GM19395 (cell line): Measurements from ENCODE around the gene KIAA0232.
A peak's percentile ranks its signal among the peaks of the same experiment; 100 is the strongest.

ENCODE experiments used
- ATAC-seq: cut with Tn5 transposase; IDR thresholded peaks from one replicate; pipeline ENCODE4 v1.9.1; 2021; ENCODE audit warnings: mild to moderate bottlenecking, moderate library complexity; ENCODE audit not compliant: unreplicated experiment

The KIAA0232 gene

DNA sequence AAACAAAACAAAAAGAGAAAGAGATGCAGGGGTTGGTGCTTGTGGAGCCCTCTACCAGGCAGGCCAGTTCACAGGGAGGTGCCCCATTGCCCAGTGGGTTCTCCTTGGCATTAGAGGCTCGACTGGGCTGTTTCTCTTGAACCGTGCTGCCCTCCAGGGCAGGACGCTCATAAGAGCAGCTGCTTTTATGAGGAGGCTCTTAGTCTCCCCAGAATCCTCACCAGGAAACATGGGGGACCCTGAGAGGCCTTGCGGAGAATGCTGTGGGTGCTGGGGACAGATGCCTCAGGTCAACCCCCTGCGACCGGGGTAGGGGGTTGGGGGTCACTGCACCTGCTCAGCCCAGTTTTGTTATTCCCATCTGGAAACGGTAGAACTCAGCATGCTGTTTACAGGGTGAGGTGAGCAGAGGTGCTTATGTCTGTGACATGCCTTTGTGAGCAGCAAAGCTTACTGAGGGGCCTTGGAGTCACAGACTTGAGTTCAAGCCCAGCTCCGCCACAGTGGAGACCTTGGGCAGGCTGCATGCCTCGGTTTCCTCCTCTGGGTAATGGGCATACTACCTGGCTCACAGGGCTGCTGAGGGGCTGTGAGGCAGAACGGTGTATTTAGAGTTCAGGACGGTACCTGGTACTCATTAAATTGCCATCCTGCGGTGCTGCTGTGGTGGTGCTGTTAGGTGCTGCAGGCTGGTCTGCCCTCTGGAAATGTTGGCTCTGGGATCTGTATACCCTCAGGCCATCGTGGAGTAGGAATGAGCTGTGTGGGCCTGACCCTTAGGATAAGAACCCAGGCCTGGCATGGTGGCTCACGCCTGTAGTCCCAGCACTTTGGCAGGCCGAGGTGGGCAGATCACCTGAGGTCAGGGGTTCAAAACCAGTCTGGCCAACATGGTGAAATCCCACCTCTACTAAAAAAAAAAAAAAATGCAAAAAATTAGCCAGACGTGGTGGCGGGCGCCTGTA, 132.8 kb downstream of the KIAA0232 start:
- ATAC-seq = no peak

- ATAC-seq = no peak
These were observed 133.6 kb downstream of the KIAA0232 start for GRCh38 chr4:6916069-6916586.

GRCh38 chr4:6916587-6917460, 134.3 kb downstream of the KIAA0232 start:
- peak; percentile 48 for ATAC-seq

- ATAC-seq = peak; percentile 80
These were observed 135.1 kb downstream of the KIAA0232 start for GRCh38 chr4:6917461-6918271.

DNA sequence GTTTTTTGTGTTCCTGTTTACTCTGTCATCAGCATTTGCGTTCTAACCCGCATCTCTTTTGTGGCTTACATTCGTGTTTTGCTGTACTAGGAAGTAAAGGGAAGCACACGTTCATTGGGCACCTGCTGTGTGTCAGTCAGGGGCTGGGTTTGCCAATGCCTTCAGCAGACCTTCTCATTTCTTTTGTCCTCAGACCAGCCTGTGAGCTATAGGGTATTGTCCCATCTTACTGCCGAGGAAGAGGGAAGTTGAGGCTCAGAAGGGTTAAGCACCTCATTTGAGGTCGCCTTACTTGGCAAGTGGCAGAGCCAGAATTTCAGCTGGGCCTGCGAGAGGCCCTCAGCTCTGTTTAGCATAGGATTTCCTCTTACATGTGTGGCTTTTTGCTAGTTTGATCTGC, 135.8 kb downstream of the KIAA0232 start:
- ATAC-seq = no peak

- ATAC-seq = no peak
These were observed 137.6 kb downstream of the KIAA0232 start for GRCh38 chr4:6920171-6920570.

GRCh38 chr4:6923507-6923906, 141.0 kb downstream of the KIAA0232 start:
- no peak for ATAC-seq

- ATAC-seq = no peak
These were observed 141.8 kb downstream of the KIAA0232 start for GRCh38 chr4:6924361-6924779.

GRCh38 chr4:6925357-6925836, 142.9 kb downstream of the KIAA0232 start:
- ATAC-seq = no peak

- no peak for ATAC-seq
These were observed 143.6 kb downstream of the KIAA0232 start for GRCh38 chr4:6926081-6926480.

DNA sequence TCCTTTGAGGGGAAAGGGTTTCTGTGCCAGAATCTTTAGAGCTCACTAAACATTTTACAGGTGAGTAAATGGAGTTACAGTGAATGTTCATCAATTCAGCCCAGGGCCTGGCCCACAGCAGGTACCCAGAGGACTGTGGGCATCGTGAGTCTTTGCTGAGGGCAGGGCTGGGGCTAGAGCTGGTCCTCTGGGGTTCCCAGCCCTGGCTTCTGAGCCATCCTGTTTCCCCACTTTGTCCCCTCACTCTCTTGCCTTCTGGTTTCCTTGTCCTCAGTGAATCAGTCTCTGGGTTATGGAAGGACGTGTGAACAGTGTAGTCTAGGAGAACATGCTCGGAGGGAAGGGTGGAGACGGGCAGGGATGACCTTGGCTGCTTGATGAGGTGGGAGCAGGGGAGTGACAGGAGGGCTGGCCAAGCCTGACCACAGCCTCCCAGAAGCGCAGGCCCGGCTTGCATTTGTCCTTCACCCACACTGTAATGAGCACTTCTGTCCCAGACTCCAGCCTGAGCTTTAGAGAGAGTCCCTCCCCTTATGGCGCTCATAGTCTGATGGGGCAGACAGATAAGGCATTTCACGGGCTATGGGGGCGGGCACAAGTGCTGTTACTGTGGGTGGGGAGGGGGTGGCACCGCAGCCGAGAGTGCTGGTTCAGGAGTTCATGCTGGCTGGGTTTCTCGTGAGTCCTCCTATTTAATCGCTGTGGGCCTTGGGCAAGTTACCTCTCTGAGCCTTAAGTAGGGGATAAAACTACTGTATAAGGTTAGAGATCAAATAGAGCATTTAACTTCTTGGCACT, 144.4 kb downstream of the KIAA0232 start:
- no peak for ATAC-seq

- no peak for ATAC-seq
These were observed 145.6 kb downstream of the KIAA0232 start for GRCh38 chr4:6928081-6928480.

- no peak for ATAC-seq
These were observed 146.8 kb downstream of the KIAA0232 start for GRCh38 chr4:6929339-6929811.

DNA sequence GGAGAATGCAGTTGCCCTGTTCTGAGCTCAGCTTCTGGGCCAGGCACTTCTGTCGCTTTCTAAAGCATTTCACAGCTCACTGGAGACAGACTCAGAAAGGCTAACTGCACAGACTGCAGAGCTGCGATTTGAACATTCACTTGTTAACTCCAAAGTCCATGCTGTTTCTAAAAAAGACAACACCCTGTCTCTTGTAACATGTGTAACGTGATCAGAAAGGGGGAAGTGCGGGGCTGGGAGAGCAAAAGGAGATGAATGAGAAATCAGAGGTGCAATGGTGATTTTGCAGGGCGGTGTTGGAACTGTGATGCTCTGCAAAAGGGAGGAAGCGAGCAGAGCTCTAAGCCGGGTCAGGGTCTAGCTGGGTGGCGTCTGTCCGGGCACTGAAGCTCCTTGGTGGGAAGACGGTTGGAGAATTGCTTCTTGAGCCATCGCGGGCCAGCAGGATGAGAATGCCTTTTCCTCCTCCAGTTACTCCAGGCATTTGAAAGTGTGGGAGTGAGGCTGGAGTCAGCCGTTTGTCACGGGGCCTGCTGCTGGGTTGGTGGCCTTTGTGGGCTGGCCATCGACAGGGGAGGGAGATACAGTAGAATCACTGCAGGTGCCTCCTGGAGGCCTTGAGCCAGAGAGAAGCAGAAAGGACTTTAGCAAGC, 147.4 kb downstream of the KIAA0232 start:
- ATAC-seq = no peak

DNA sequence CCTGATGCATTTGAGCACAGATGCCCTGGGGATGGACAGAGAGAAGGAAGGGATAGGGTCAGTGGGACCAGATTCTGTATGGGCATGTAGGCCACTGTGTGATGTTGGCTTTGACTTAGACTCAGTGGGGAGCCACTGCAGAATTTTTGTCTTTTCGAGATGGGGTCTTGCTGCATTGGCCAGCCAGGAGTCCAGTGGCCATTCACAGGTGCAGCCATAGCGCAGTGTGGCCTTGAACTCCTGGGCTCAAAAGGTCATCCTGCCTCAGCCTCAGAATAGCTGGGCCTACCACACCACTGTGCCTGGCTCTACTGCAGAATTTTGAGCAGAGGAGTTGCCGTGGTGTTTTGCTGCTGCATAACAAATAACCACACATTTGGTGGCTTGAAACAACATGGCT, 149.9 kb downstream of the KIAA0232 start:
- no peak for ATAC-seq

DNA sequence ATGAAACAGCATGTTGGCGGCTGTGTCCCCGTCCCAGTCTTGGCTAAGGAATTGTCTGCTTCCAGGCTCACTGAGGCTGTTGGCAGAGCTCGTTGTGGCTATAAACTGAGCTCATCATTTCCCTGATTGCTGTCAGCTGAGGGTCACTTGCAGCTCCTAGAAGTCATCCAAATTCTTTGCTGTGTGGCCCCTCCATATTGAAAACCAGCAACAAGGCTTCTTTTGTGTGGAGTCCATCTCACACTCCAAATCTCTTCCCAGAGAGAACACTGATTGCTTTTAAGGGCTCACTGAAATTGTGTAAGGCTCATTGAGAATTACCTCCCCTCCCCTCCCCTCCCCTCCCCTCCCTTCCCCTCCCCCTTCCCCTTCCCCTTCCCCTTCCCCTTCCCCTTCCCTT, 150.4 kb downstream of the KIAA0232 start:
- no peak for ATAC-seq
